Measurements from ENCODE around the gene SQOR. TPM values are rescaled to one million over a fixed set of nuclear protein-coding genes. Genes with fewer than 3 reads are reported as not detected.

SQOR gene
- total and polyA plus RNA-seq, 2 of the 4 experiments (the other 2 are of a cell fraction) = 22.1 to 40.3 TPM

DNA sequence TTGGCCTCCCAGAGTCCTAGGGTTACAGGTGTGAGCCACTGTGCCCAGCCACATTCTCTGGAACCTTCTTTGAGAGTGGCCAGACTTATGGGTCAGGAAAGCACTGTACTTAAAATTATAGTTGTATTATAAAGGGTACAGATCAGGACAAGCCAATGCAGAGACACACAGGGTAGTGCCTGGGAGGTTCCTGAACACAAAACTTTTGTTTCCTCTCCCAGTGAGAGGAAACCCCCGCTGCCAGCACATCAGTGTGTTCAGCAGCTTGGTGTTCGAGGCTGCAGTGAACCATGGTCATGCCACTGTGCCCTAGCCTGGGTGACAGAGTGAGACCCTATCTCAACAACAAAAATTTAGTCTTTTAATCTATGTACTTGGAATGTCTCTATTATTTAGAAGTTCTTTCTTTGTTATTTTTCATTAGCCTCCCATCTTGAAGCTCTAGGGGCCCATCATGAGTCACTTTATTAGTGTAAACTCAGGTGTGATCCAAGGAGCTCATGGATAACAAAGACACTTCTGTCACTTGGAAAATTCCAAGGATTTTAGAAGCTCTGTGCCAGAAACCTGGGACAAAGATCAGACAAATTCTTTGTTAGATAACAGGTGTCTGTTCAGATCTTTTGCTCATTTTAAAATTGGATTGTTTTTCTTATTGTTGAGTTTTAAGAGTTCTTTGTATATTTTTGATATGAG, 39.8 kb upstream of the SQOR start:
- no peak overlapping the region for H2AK9ac ChIP-seq (replicated peaks; ENCODE audit: low read depth, low read length, poor library complexity)
- no peak overlapping the region for H3K56ac ChIP-seq (ENCODE audit: extremely low read depth, insufficient read depth, low read length)
- peaks cover 14 to 32% of the 10 kb centered on the region in 2 experiments for H3K79me1 ChIP-seq (ENCODE audit: low read depth in 1 of 2, low read length in 2 of 2)
- intact Hi-C loops (cut with micrococcal nuclease) = no loop called here
- H3K9me1 ChIP-seq (ENCODE audit: insufficient read depth, low read length) = peaks cover 5% of the 10 kb centered on the region; the same call in 1 of the 2 replicates
- H3K23ac ChIP-seq (ENCODE audit: low read depth, low read length) = no peak overlapping the region
- H3K4me3 ChIP-seq (ENCODE audit: insufficient read depth, low read depth, low read length) = no peak overlapping the region
- dilution Hi-C loops (cut with HindIII; ENCODE audit: low sequenced_read_pairs, unreplicated experiment) = no loop called here
- no peak overlapping the region for H3K9ac ChIP-seq (ENCODE audit: low read depth, low read length)
- 0 out of 4 replicates have a peak overlapping the region, but pooled peaks of 1 of the 2 experiments have one; percentile 13 for H4K8ac ChIP-seq (ENCODE audit: low read depth in 2 of 2, low read length in 2 of 2)
- H2BK5ac ChIP-seq (ENCODE audit: low read depth, low read length, poor library complexity, severe bottlenecking) = peak overlapping the region; percentile 28
- no peak overlapping the region for H2AK5ac ChIP-seq (ENCODE audit: low read depth, low read length)
- H3K4ac ChIP-seq (ENCODE audit: low read depth, low read length) = peak overlapping the region; percentile 24; the same call in 1 of the 2 replicates
- H3K27ac ChIP-seq (ENCODE audit: insufficient read depth, low read length) = no peak overlapping the region
- no peak for DNase-seq
- H4K20me1 ChIP-seq (ENCODE audit: insufficient read depth, low read length) = peaks cover 7% of the 10 kb centered on the region; the same call in 1 of the 2 replicates
- no CpG with 5 or more reads among the region's 2 CpGs for WGBS, 2 experiments (ENCODE audit: extremely low coverage in 2 of 2, insufficient read length in 1 of 2)
- in situ Hi-C loops (cut with MboI; ENCODE audit: low sequenced_read_pairs) = no loop called here
- H3K14ac ChIP-seq (replicated peaks; ENCODE audit: low read depth, low read length) = no peak overlapping the region
- CTCF ChIA-PET = interaction anchor here (1.2 to 1.4 kb wide), 2 partner anchors 8 to 137 kb away, joined by 3 read pairs; no protein-coding TSS in a partner anchor
- H2BK20ac ChIP-seq (ENCODE audit: low read depth, low read length) = no peak overlapping the region
- H2BK120ac ChIP-seq (ENCODE audit: low read depth, low read length) = no peak overlapping the region; the same call in 1 of the 2 replicates
- TF ChIP-seq SMC3 (IDR thresholded peaks at IDR 0.05; ENCODE audit: low read depth, low read length) (no peak), POLR2A (IDR thresholded peaks at IDR 0.05; ENCODE audit: low read depth, low read length) (no peak), MAFK (IDR thresholded peaks at IDR 0.05; ENCODE audit: low read depth, low read length) (no peak), MAZ (IDR thresholded peaks at IDR 0.05; ENCODE audit: borderline replicate concordance, low read depth, low read length) (no peak), RAD21 (IDR thresholded peaks at IDR 0.05; ENCODE audit: low read length) (no peak), RFX5 (IDR thresholded peaks at IDR 0.05; ENCODE audit: low read depth, low read length) (no peak), RCOR1 (IDR thresholded peaks at IDR 0.05; ENCODE audit: insufficient replicate concordance, low read length) (no peak), MXI1 (IDR thresholded peaks at IDR 0.05; ENCODE audit: borderline replicate concordance, low read depth, low read length) (no peak)
- TF ChIP-seq, protein P1, sequence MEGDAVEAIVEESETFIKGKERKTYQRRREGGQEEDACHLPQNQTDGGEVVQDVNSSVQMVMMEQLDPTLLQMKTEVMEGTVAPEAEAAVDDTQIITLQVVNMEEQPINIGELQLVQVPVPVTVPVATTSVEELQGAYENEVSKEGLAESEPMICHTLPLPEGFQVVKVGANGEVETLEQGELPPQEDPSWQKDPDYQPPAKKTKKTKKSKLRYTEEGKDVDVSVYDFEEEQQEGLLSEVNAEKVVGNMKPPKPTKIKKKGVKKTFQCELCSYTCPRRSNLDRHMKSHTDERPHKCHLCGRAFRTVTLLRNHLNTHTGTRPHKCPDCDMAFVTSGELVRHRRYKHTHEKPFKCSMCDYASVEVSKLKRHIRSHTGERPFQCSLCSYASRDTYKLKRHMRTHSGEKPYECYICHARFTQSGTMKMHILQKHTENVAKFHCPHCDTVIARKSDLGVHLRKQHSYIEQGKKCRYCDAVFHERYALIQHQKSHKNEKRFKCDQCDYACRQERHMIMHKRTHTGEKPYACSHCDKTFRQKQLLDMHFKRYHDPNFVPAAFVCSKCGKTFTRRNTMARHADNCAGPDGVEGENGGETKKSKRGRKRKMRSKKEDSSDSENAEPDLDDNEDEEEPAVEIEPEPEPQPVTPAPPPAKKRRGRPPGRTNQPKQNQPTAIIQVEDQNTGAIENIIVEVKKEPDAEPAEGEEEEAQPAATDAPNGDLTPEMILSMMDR (conservative IDR thresholded peaks at IDR 0.05; ENCODE audit: low read depth, low read length) = no peak
- no peak overlapping the region for H4K91ac ChIP-seq (ENCODE audit: insufficient read depth, low read depth, low read length)
- H3K36me3 ChIP-seq (ENCODE audit: control insufficient read depth, insufficient read depth, low read length) = peaks cover 14% of the 10 kb centered on the region; the same call in 1 of the 2 replicates
- POLR2A ChIA-PET (ENCODE audit: unreplicated experiment) = no interaction called here
- H3K18ac ChIP-seq (ENCODE audit: low read depth, low read length) = no peak overlapping the region
- H3K27me3 ChIP-seq (ENCODE audit: control insufficient read depth, insufficient read depth, low read length) = no peaks in the 10 kb centered on the region
- no peak overlapping the region for H4K5ac ChIP-seq (ENCODE audit: low read depth, low read length)
- no peak overlapping the region for H2BK15ac ChIP-seq (ENCODE audit: low read depth, low read length)
- no TSS peak for BruUV-seq (replicated peaks)
- no peak overlapping the region for H2AFZ ChIP-seq (replicated peaks; ENCODE audit: low read length, poor library complexity)
- no peak overlapping the region for H3K4me2 ChIP-seq (ENCODE audit: low read depth, low read length)
- no peak; the same call in 1 of the 2 replicates for ATAC-seq (ENCODE audit: low read depth)
- peaks cover 3% of the 10 kb centered on the region; the same call in 1 of the 2 replicates for H3K4me1 ChIP-seq (ENCODE audit: control insufficient read depth, insufficient read depth, low read length)
- H3K9me3 ChIP-seq (ENCODE audit: control insufficient read depth, insufficient read depth, low read length) = no peaks in the 10 kb centered on the region

Measured in IMR-90 (cell line).